NCI-H1436 treated with DMSO at 0.1 percent for 48 hours (cell line): ENCODE measurements around the gene DPYD.

ENCODE experiments used
- DNase-seq: peaks from one replicate; lab custom pipeline; 2025; lab: John Stamatoyannopoulos, UW

Gene DPYD

GRCh38 chr1:97202481-97203380, 718.1 kb downstream of the DPYD start:
- no peak for DNase-seq

DNA sequence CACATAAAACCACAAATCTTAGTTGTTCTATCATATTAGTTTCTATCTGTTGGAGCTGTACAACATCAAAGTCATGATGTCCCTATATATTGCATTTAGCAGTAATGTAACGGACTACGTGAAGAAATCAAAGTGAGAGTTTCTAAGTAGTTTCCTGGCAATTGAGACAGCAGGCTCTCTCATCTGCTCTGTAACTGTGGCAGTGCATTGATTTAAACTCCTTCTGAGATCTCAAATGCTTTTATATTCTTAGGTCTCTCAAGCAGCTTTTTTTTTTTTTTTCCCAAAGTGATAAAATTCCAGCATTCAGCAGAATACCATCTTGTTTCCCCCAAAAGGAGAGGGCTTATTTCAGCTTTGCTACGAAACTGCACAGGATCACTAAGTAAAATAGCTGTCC, 719.2 kb downstream of the DPYD start:
- DNase-seq, result no peak

- no peak for DNase-seq
Observed at GRCh38 chr1:97200595-97200994, 720.2 kb downstream of the DPYD start.

DNA sequence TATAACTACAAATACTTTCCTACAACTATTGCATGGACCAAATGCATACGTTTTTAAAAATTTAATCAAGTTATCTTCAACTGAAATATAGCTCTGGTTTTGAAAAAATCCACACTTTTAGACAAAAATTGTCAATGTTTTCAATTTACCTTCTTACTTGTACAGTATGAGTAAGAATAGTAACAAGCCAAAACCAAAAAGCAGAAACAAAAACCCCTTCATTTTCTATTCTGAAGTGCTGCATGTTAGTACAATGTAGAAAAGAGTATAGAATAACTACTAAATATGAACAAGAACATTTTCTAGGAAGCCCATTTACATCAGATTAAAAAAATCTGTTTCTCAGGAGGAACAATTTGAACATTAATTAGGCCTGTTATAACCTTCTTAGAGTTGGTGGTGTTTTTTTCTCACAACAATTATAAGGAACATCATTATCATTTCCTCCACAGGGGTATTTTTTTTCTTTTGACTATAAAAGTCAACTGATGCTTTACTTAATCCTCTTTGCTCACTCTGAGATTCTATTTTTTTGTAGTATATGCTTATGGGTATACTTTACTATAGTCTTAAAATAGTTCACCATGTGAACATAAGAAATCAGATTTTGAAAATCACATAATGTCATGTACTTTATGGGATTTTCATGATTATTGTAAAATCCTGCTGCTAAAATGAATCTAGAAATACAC, 723.9 kb downstream of the DPYD start:
- no peak for DNase-seq

GRCh38 chr1:97192872-97193572, 727.8 kb downstream of the DPYD start:
- no peak for DNase-seq

GRCh38 chr1:97190326-97190725, 730.5 kb downstream of the DPYD start:
- DNase-seq, result no peak

DNA sequence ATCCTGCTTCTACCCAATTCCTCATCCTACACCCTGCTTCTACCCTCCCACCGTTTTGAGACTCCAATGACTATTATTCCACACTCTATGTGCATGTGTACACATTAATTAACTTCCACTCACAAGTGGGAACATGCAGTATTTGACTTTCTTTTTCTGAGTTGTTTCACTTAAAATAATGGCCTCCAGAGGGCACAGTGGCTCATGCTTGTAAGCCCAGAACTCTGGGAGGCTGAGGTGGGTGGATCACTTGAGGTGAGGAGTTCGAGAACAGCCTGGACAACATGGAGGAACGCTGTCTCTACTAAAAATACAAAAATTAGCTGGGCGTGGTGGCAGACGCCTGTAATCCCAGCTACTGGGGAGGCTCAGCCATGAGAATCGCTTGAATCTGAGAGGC, 734.5 kb downstream of the DPYD start:
- no peak for DNase-seq

- DNase-seq, result no peak
Observed at GRCh38 chr1:97174039-97174704, 746.7 kb downstream of the DPYD start.

- no peak for DNase-seq
Observed at GRCh38 chr1:97170300-97170699, 750.5 kb downstream of the DPYD start.

DNA sequence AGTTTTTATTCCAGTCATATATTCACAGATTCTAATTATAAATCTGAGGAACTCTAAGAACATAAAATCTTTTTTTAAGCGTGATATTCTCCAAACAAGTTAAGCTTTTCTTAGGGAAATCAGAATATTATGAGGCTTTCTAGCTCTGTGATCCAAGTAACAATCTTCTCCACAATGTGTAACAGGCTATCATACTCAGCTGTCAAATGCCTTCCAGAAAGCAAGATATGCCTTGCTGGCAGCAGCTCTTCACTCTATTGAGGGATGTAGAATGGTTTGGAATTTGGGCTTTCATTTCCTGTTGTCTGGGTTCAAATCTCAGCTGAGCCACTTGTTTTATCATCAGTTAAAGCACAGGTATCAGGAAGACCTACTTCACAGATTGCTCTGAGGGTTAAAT, 752.8 kb downstream of the DPYD start:
- no peak for DNase-seq

DNA sequence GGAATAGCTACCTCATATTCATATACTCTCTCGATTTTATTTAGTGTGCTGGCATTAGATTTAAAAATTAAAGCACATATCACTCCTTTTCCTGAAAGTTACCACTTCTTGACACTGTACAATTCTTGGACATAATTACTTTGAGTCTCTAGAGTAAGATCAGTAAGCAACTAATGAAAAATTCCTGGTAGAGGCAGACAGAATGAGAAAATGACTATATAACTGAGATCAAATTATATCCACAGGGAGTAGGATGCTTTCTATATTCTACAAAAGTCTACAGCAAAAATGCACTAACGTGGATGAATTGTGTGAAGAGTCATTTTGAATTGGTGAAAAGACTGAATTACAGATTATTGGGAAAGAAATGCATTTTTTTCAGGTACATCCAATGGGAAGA, 753.6 kb downstream of the DPYD start:
- DNase-seq, result no peak

DNA sequence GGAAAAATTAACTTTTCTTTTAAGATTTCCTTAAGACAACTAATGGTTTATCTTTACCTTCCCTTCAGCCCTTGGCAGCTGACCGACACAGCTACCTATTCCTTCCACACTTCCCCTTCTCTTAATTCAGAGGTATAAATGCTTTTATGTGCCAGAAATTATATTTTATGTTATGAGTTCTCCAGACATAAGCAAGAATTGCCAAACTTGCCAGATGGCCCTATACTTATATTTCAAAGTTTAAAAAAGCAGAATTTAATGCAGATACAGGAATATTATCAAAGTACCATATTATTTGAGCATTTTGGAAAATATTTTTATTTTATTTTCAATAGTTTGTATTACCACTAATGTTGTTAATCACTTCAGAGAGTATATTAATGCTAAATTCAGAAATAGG, 754.2 kb downstream of the DPYD start:
- no peak for DNase-seq

DNA sequence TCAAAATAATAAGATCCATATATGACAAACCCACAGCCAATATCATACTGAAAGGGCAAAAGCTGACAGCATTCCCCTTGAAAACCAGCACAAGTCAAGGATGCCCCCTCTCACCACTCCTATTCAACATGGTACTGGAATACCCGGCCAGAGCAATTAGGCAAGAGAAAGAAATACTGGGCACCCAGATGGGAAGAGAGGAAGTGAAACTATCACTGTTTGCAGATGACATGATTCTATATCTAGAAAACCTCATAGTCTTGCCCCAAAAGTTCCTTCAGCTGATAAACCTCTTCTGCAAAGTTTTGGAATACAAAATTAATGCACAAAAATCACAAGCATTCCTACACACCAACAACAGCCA, 756.6 kb downstream of the DPYD start:
- DNase-seq, result no peak

DNA sequence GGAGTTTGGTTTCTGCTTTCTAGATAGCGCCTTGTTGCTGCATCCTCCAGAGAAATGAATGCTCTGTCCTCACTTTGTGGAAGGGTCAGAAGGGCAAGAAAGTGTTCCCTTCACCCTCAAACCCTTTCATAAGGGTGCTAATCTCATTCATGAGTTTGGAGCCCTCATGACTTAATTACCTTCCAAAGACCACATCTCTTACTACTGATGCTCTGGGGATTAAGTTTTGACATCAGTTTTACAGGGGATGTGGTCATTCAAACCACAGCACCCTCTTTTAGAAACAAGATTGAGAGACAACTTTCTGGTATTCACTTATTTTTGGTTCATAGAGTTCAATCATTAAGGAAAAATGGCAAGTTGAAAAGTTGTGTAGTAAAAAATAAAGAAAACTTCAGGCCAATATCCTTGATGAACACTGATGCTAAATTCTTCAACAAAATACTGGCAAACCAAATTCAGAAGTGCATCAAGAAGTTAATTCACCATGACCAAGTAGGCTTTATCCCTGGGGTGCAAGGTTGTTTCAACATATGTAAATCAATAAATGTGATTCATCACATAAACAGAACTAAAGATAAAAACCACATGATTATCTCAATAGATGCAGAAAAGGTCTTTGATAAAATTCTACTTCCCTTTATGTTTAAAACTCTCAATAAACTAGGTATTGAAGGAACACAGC, 757.1 kb downstream of the DPYD start:
- no peak for DNase-seq

DNA sequence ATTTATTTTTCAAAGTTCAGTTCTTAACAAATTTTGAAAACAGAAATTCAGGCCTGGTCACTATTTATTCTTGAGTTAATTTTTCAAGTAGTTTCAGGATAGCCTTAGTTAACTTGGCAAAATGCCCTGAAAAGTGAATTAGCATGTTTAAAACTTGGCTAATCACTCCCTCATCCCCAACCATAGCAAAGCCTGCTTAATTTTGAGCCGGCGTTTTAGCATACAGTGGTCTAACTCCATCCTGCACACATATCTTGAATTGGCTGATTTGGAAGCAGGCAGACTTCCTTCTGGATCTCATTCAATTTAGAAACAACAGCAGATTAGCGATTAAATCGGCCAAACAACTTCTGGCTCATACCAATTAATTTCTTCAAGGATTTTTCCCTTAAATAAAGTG, 760.0 kb downstream of the DPYD start:
- no peak for DNase-seq

DNA sequence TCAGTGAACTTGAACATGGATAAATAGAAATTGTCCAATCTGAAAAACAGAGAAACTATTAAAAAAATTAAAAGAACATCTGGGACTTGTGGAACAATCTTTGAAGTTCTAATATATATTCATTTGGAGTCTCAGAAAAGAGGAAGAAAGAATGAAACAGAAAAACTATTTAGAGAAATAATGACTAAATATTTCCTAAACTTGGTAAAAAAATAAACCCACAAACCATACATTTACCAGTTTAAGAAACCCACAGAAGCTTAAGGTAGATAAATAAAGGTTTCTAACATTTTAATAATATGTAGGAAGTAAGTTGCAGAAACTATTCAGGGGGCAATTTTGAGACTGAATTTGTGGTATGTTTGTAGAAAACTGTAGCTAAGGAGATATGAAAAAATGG, 761.5 kb downstream of the DPYD start:
- DNase-seq, result no peak

DNA sequence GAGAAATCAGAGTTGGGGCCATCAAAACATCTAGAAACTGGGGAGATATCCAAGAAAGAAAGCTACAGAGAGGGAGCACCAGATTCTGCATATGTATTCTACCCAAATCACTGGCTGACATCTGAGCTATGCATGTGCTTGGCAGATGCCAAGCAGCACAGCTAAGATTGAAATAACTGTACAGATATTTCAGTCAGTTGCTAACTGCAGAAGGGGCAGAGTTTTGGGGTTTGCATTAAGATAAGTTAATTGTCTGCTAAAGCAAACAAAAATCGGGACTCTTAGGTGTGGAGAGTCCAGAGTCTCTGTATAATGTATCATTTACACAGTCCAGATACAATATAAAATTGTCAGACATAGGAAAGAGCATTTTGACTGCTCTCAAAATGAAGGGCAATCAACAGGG, 762.1 kb downstream of the DPYD start:
- no peak for DNase-seq

GRCh38 chr1:97157991-97158390, 762.8 kb downstream of the DPYD start:
- DNase-seq, result no peak

GRCh38 chr1:97151651-97152050, 769.2 kb downstream of the DPYD start:
- DNase-seq, result no peak

DNA sequence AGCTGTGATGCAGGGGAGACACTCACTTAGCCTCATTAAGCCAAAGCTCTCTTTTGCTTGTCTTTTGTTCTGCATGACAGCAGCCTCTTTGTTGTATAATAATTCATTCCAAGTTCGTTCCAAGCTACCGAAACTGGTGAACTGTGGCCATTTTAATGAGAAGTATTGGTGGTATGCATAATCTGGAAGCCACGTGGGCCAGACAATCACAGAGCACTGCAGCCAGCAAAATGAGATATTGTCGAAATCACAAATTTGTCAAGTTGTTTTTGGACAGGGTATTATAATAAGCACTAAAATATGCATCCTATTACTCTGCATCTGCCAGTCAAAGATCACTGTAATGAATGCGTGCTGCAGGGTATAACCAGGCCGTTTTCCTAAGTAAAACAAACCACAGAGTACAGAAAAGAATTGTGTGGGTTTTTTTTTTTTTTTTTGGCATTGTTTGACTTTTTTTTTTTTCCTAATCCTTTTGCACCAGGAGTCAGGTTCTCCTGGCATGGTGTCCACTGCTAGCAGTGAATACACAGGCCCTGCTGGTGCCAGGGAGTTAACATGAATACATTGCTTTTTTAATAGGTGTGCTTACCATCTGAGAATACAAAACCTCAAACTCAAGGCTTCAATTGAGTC, 775.4 kb downstream of the DPYD start:
- no peak for DNase-seq

DNA sequence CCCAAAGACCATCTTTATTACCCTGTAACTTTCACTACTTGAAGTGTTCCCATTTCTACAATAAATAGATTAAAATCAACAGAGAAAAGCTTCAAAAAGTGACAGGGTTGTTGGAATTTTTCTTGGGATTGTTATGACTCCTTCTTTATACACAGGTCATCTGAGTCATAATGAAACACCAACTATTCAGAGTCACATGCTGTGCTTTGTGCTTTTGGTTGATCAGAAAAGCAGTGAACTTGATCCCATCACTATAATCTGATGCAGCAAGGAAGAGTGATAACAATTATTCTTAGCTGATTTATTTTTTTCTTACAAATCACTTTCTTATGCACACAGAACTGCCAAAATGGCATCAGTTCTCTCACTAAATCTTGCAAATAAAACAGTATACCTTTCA, 776.3 kb downstream of the DPYD start:
- no peak for DNase-seq
